MM.1S (cell line): ENCODE results near the gene HBQ1.

Experiments used
- DNase-seq: peaks from one replicate; pipeline ENCODE4 v3.0.0-alpha.2; 2015
- H2AFZ ChIP-seq: fragments of 300-600 bp; sonication (generic); 2 replicates; pipeline ENCODE4 v1.6.0; 2016; ENCODE audit warnings: antibody characterized with exemption, low read length
- H3F3A ChIP-seq: fragments of 300-600 bp; sonication (generic); 2 replicates; pipeline ENCODE4 v1.6.1; 2016; ENCODE audit warnings: mild to moderate bottlenecking, antibody characterized with exemption, low read length, moderate library complexity, mixed read lengths; ENCODE audit not compliant: insufficient read depth
- H3K27ac ChIP-seq: fragments of 300-600 bp; sonication (generic); 2 replicates; pipeline ENCODE4 v1.5.1; 2016; ENCODE audit warnings: mild to moderate bottlenecking, low read length
- H3K27me3 ChIP-seq: fragments of 300-600 bp; sonication (generic); replicated peaks from 2 replicates; pipeline ENCODE4 v1.6.0; 2016; ENCODE audit warnings: low read length; ENCODE audit not compliant: insufficient read depth
- H3K36me3 ChIP-seq: fragments of 300-600 bp; sonication (generic); replicated peaks from 2 replicates; pipeline ENCODE4 v1.6.1; 2016; ENCODE audit warnings: mild to moderate bottlenecking, low read length, mixed read lengths; ENCODE audit not compliant: insufficient read depth
- H3K4me1 ChIP-seq: fragments of 300-600 bp; sonication (generic); 2 replicates; pipeline ENCODE4 v1.6.1; 2016; ENCODE audit warnings: low read length, mixed read lengths
- H3K4me2 ChIP-seq: fragments of 300-600 bp; sonication (generic); 2 replicates; pipeline ENCODE4 v1.6.0; 2016; ENCODE audit warnings: low read depth, low read length
- H3K4me3 ChIP-seq: fragments of 300-600 bp; sonication (generic); 2 replicates; pipeline ENCODE4 v1.5.1; 2016; ENCODE audit warnings: low read length, mixed read lengths
- H3K79me2 ChIP-seq: fragments of 300-600 bp; sonication (generic); 2 replicates; pipeline ENCODE4 v1.6.1; 2016; ENCODE audit warnings: mixed run types, low read length, mixed read lengths
- H3K9ac ChIP-seq: fragments of 300-600 bp; sonication (generic); 2 replicates; pipeline ENCODE4 v1.6.1; 2016; ENCODE audit warnings: low read length, mixed read lengths
- H3K9me2 ChIP-seq: fragments of 300-600 bp; sonication (generic); replicated peaks from 2 replicates; pipeline ENCODE4 v1.6.1; 2016; ENCODE audit warnings: mild to moderate bottlenecking, low read length, mixed read lengths; ENCODE audit not compliant: insufficient read depth
- H3K9me3 ChIP-seq: fragments of 300-600 bp; sonication (generic); replicated peaks from 2 replicates; pipeline ENCODE4 v1.6.1; 2016; ENCODE audit warnings: mild to moderate bottlenecking, low read length, mixed read lengths; ENCODE audit not compliant: insufficient read depth
- H4K20me1 ChIP-seq: fragments of 300-600 bp; sonication (generic); 2 replicates; pipeline ENCODE4 v1.6.1; 2016; ENCODE audit warnings: mild to moderate bottlenecking, low read length, moderate library complexity, mixed read lengths; ENCODE audit not compliant: insufficient read depth
- CTCF ChIP-seq: fragments of 300-600 bp; sonication (generic); IDR thresholded peaks from 2 replicates; pipeline ENCODE4 v1.5.1; 2016; ENCODE audit warnings: antibody characterized with exemption, low read length, mixed read lengths
- EZH2 ChIP-seq: fragments of 300-600 bp; sonication (generic); optimal IDR thresholded peaks from 2 replicates; pipeline ENCODE3; 2017; ENCODE audit warnings: low read depth, mild to moderate bottlenecking, antibody characterized with exemption, low read length, mixed read lengths
- EZH2phosphoT487 ChIP-seq: fragments of 300-600 bp; sonication (generic); IDR thresholded peaks from 2 replicates; pipeline ENCODE4 v1.6.1; 2018; ENCODE audit warnings: antibody characterized with exemption, low read length

The HBQ1 gene

GRCh38 chr16:212999-213398, 32.7 kb downstream of the HBQ1 start:
- Histone ChIP-seq H4K20me1 (0 out of 2 replicates have a peak, but pooled peaks cover 3% of the 10 kb centered on the region), H3K27me3 (no peaks in the 10 kb centered on the region), H2AFZ (no peak overlapping the region), H3K9ac (no peak overlapping the region), H3K9me2 (no peaks in the 10 kb centered on the region), H3F3A (no peaks in the 10 kb centered on the region), H3K4me2 (no peak overlapping the region), H3K27ac (no peak overlapping the region), H3K79me2 (peaks cover 65% of the 10 kb centered on the region), H3K4me3 (no peak overlapping the region), H3K9me3 (no peaks in the 10 kb centered on the region), H3K4me1 (no peaks in the 10 kb centered on the region), H3K36me3 (peaks cover 10% of the 10 kb centered on the region)
- TF ChIP-seq CTCF (no peak), EZH2 (no peak), EZH2phosphoT487 (no peak)
- no peak for DNase-seq

- H3K9me3 ChIP-seq = no peaks in the 10 kb centered on the region
- no peaks in the 10 kb centered on the region; the same call in 1 of the 2 replicates for H4K20me1 ChIP-seq
- DNase-seq = no peak
- no peaks in the 10 kb centered on the region for H3K9me2 ChIP-seq
- no peak overlapping the region for H3K27ac ChIP-seq
- H3K4me3 ChIP-seq = no peak overlapping the region
- TF ChIP-seq EZH2 (no peak), CTCF (no peak), EZH2phosphoT487 (no peak)
- H2AFZ ChIP-seq = no peak overlapping the region
- no peaks in the 10 kb centered on the region for H3F3A ChIP-seq
- H3K9ac ChIP-seq = no peak overlapping the region
- no peaks in the 10 kb centered on the region for H3K27me3 ChIP-seq
- peaks cover 72% of the 10 kb centered on the region for H3K79me2 ChIP-seq
- H3K4me2 ChIP-seq = no peak overlapping the region
- H3K36me3 ChIP-seq = peaks cover 9% of the 10 kb centered on the region
- H3K4me1 ChIP-seq = no peaks in the 10 kb centered on the region
Observed at GRCh38 chr16:220021-220420, 39.8 kb downstream of the HBQ1 start.

DNA sequence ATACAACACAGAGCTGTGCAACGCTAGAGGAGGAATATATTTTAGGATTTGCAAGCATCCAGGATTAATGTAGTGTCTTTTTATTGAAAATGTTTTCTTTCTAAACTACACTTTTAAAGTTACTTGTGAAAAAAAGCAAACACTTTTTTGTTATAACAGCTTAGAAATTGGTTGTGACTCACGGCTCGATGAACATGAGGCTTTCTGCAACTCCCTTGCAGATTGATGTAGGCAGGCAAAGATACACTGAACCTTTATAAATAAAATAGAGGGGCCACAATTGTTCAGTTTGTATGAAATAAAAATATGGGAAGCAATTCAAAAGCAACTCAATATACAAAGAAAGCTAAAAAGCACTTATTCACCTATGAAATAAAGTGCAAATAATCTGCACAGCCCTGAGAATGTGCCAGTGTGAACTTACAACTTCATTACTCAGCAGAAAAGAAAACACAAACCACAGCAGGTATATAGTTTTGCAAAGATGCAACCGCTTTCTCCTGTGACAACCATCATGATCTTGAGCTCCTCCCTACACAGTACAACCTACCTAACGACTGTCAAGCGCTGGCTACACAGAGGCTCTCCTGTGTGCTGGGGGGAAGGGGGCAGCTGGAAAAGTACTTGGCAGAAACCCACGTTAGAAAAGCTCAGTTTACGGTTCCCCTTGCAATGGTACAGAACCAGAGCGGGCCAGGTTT, 48.0 kb downstream of the HBQ1 start:
- peaks cover 6% of the 10 kb centered on the region for H3F3A ChIP-seq
- TF ChIP-seq EZH2phosphoT487 = no peak
- TF ChIP-seq EZH2 = no peak
- DNase-seq = peak; percentile 41
- H3K27ac ChIP-seq = peak overlapping the region; percentile 91; the same call in 1 of the 2 replicates
- peak overlapping the region; percentile 80 for H3K4me2 ChIP-seq
- no peaks in the 10 kb centered on the region for H3K27me3 ChIP-seq
- H2AFZ ChIP-seq = 0 out of 2 replicates have a peak overlapping the region, but pooled peaks have one; percentile 75
- H4K20me1 ChIP-seq = peaks cover 16% of the 10 kb centered on the region
- H3K79me2 ChIP-seq = peaks cover 52% of the 10 kb centered on the region
- H3K4me1 ChIP-seq = peaks cover 5% of the 10 kb centered on the region; the same call in 1 of the 2 replicates
- H3K36me3 ChIP-seq = peaks cover 7% of the 10 kb centered on the region
- H3K9me2 ChIP-seq = no peaks in the 10 kb centered on the region
- H3K4me3 ChIP-seq = peak overlapping the region; percentile 78
- peak overlapping the region; percentile 96 for H3K9ac ChIP-seq
- no peaks in the 10 kb centered on the region for H3K9me3 ChIP-seq
